Right atrium auricular region (tissue), 2 donors: ENCODE results near the gene KCNB1. TPM values are rescaled to one million over a fixed set of nuclear protein-coding genes. Genes with fewer than 3 reads are reported as not detected.
A peak's percentile ranks its signal among the peaks of the same experiment; 100 is the strongest.

ENCODE experiments used
- DNase-seq: peaks from one replicate; pipeline ENCODE4 v3.0.0-alpha.2; 2019; ENCODE audit warnings: low spot score
- H3K27ac ChIP-seq, 2 donors: fragments of 200-600 bp; sonication (generic); 1 replicate in 1 of 2; 2 replicates in 1 of 2; pipeline ENCODE4 v1.5.1; 2016 to 2019
- H3K27me3 ChIP-seq, 2 donors: fragments of 200-600 bp; sonication (generic); one replicate each; pipeline versions ENCODE4 v1.5.1 to v1.6.0; 2017 to 2019
- H3K36me3 ChIP-seq: fragments of 200-600 bp; sonication (generic); one replicate; pipeline ENCODE4 v1.5.1; 2016
- H3K4me1 ChIP-seq, 2 donors: fragments of 200-600 bp; sonication (generic); one replicate each; pipeline versions ENCODE4 v1.5.1 to v1.6.0; 2017 to 2019
- H3K4me3 ChIP-seq, 2 donors: fragments of 200-600 bp; sonication (generic); 1 replicate in 1 of 2; 2 replicates in 1 of 2; pipeline ENCODE4 v1.5.1; 2017 to 2019; ENCODE audit warnings: mild to moderate bottlenecking in 1 of 2, moderate library complexity in 1 of 2
- H3K9me3 ChIP-seq, 2 donors: fragments of 200-600 bp; sonication (generic); one replicate each; pipeline ENCODE4 v1.5.1; 2019
- CTCF ChIP-seq, 2 donors: fragments of 200-600 bp; sonication (generic); IDR thresholded peaks; one replicate each; pipeline ENCODE4 v1.5.1; 2019; ENCODE audit warnings: antibody characterized with exemption in 2 of 2
- total RNA-seq, 2 donors: library from RNA; depleted of rRNA; stranded (reverse); fragments of >200 nt; gene quantifications; one replicate each; pipeline ENCODE4 v1.1.0, GENCODE V29; 2016

Gene KCNB1
- total RNA-seq, 2 donors from 2014 or later = 1.4 to 2.7 TPM

GRCh38 chr20:49485563-49485962, 3.1 kb upstream of the KCNB1 start:
- Histone ChIP-seq H3K27me3 (no peaks in the 10 kb centered on the region), H3K36me3 (no peaks in the 10 kb centered on the region), H3K9me3 (no peaks in the 10 kb centered on the region), H3K4me1 (peaks cover 0 to 24% of the 10 kb centered on the region in 2 donors), H3K4me3 (no peak overlapping the region), H3K27ac (no peak overlapping the region)
- no peak for TF ChIP-seq CTCF (IDR thresholded peaks at IDR 0.05)
- no peak for DNase-seq

DNA sequence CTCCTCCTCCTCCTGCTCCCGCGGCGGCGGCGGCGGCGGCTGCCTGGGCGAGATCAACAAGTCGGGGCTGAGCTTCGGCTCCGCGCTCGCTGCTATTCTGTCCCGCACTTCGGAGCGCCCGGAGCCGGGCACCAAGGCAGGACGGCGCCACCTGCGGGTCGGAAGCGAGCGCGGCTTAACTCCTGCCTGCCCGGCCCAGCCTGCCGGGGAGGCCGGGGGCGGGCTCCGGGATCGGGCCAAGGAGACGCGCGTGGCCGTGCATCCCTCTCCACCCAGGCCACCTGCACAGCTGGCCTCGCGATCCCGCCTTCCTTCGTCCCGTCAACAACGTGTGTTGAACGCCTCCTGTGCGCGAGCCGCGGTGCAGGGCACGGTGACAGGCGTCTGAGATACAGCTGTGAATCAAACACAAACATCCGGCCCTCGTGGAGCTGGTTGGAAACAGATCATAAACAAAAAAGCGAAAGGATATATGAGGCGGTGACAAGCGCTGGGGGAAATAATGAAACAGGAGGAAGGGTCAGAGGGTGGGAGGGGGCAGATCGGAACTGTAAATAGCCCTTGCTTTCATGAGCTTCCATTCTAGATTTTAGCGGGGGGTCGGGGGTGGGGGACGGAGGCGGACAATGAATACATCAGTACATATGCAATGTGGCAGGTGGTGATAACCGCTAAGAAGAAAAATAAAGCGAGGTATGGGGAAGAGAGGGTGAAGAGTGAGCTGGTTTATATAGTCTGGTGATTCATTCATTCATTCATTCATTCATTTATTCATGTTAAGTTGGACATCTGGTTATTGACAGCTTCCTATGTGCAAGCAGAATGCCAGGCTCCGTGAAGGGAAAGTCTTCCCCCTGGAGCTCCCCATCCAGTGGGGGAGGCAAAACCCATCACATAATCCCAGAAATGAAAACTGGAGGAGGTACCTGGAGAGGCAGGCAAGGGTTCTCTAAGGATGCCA, 2.0 kb upstream of the KCNB1 start:
- Histone ChIP-seq H3K27me3 (no peaks in the 10 kb centered on the region), H3K9me3 (no peaks in the 10 kb centered on the region), H3K36me3 (no peaks in the 10 kb centered on the region), H3K27ac (no peak overlapping the region), H3K4me3 (peak overlapping the region; percentile 23 to 53), H3K4me1 (peaks cover 0 to 24% of the 10 kb centered on the region in 2 donors)
- peak; percentile 73 to 84 for TF ChIP-seq CTCF (IDR thresholded peaks at IDR 0.05)
- peak; percentile 75 for DNase-seq

DNA sequence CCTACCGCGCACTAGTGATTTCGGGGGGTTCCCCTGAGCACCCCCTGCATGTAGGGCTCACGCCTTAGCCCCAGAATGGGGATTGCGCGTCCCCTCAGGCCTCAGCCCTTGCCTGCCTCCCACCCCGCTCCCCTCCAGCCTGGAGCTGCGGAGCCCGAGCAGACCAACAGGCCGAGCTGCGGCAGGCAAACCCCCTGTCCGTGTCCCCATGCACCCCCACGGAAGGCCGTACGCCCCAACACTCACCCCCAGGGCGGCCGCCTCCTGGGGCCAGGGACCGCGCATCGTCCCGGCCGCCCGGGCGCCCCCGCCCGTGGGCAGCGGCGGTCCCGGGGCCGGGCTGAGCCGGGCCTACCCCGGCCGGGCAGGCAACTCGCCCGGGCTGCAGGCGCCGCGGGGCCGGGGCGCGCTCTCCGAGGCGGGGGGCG, 1.2 kb upstream of the KCNB1 start:
- no peak for DNase-seq
- Histone ChIP-seq H3K27ac (no peak overlapping the region), H3K4me3 (peak overlapping the region; percentile 26 to 53), H3K9me3 (no peaks in the 10 kb centered on the region), H3K36me3 (no peaks in the 10 kb centered on the region), H3K4me1 (peaks cover 0 to 24% of the 10 kb centered on the region in 2 donors), H3K27me3 (no peaks in the 10 kb centered on the region)
- TF ChIP-seq CTCF (IDR thresholded peaks at IDR 0.05) = no peak

- Histone ChIP-seq H3K4me1 (peaks cover 0 to 24% of the 10 kb centered on the region in 2 donors), H3K36me3 (no peaks in the 10 kb centered on the region), H3K9me3 (no peaks in the 10 kb centered on the region), H3K27me3 (no peaks in the 10 kb centered on the region), H3K27ac (no peak overlapping the region), H3K4me3 (peak overlapping the region; percentile 26 to 53)
- DNase-seq = no peak
- TF ChIP-seq CTCF (IDR thresholded peaks at IDR 0.05) = no peak
Observed at GRCh38 chr20:49483018-49483695, 689 bp upstream of the KCNB1 start.

DNA sequence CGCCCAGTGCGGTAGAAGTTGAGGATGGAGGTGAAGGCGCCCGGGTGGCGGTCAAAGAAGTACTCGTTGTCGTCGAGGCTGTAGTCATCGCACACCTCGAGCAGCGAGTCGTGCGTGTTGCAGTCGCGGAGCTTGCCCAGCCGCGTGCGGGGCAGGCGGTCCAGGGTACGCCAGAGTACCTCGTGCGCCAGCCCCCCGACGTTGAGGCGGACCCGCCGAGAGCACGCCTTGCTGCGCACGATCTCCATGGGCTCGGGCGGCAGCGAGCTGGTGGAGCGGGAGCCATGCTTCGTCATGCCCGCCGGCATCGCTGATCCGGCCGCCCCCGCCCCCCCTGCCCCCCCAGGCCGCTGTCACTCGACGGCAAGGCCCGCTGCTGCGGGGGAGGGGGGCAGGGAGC, 295 bp downstream of the KCNB1 start:
- Histone ChIP-seq H3K27ac (no peak overlapping the region), H3K9me3 (peaks cover 0 to 3% of the 10 kb centered on the region in 2 donors), H3K27me3 (no peaks in the 10 kb centered on the region), H3K36me3 (no peaks in the 10 kb centered on the region), H3K4me1 (peaks cover 0 to 24% of the 10 kb centered on the region in 2 donors), H3K4me3 (peak overlapping the region in 1 of 2 donors; percentile 16)
- no peak for TF ChIP-seq CTCF (IDR thresholded peaks at IDR 0.05)
- DNase-seq = no peak
